Measurements from ENCODE around the gene FCN2. TPM values are rescaled to one million over a fixed set of nuclear protein-coding genes. Genes with fewer than 3 reads are reported as not detected.

The FCN2 gene
- total and polyA plus RNA-seq, 2 experiments from 2014 or later: not detected

DNA sequence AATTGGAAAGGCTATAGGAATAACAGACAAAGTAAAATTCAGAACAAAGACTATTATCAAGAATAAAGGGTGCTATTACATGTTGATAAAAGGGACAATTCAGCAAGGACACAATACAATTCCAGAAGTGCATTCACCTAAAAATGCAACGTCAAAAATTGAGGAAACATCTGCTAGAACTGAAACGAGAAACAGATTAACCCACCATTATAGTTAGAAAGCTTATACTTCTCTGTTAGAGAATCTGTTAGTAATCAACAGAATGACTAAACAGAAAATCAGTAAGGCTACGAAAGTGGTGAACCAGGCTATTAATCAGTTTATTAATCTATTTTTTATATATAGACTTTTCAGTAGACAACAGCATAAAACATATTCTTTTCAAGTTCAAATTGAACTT lies 22.3 kb downstream of the FCN2 start:
- Histone ChIP-seq H3K27ac (no peak overlapping the region), H3K27me3 (no peaks in the 10 kb centered on the region), H3K9me3 (ENCODE audit: low read depth) (no peaks in the 10 kb centered on the region), H3K79me2 (no peaks in the 10 kb centered on the region), H4K20me1 (ENCODE audit: insufficient read depth, poor library complexity, severe bottlenecking) (no peaks in the 10 kb centered on the region), H3K9me2 (replicated peaks; ENCODE audit: insufficient read depth) (no peaks in the 10 kb centered on the region), H3K4me2 (no peak overlapping the region), H3K4me1 (ENCODE audit: insufficient read depth) (no peaks in the 10 kb centered on the region), H2AFZ (no peak overlapping the region), H3K4me3 (no peak overlapping the region), H3K36me3 (replicated peaks; ENCODE audit: insufficient read depth, low read depth) (no peaks in the 10 kb centered on the region)
- TF ChIP-seq, protein P1, sequence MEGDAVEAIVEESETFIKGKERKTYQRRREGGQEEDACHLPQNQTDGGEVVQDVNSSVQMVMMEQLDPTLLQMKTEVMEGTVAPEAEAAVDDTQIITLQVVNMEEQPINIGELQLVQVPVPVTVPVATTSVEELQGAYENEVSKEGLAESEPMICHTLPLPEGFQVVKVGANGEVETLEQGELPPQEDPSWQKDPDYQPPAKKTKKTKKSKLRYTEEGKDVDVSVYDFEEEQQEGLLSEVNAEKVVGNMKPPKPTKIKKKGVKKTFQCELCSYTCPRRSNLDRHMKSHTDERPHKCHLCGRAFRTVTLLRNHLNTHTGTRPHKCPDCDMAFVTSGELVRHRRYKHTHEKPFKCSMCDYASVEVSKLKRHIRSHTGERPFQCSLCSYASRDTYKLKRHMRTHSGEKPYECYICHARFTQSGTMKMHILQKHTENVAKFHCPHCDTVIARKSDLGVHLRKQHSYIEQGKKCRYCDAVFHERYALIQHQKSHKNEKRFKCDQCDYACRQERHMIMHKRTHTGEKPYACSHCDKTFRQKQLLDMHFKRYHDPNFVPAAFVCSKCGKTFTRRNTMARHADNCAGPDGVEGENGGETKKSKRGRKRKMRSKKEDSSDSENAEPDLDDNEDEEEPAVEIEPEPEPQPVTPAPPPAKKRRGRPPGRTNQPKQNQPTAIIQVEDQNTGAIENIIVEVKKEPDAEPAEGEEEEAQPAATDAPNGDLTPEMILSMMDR (IDR thresholded peaks at IDR 0.05; ENCODE audit: poor library complexity): no peak
- TF ChIP-seq EZH2 (IDR thresholded peaks at IDR 0.05; ENCODE audit: borderline replicate concordance) (no peak), EZH2phosphoT487 (IDR thresholded peaks at IDR 0.05; ENCODE audit: low read depth, severe bottlenecking, unreplicated experiment) (no peak)
- WGBS (ENCODE audit: low lambda C conversion rate, missing lambda C conversion rate): 59% methylated on average over 3 of the region's 3 CpGs
- DNase-seq (ENCODE audit: low spot score): no peak

DNA sequence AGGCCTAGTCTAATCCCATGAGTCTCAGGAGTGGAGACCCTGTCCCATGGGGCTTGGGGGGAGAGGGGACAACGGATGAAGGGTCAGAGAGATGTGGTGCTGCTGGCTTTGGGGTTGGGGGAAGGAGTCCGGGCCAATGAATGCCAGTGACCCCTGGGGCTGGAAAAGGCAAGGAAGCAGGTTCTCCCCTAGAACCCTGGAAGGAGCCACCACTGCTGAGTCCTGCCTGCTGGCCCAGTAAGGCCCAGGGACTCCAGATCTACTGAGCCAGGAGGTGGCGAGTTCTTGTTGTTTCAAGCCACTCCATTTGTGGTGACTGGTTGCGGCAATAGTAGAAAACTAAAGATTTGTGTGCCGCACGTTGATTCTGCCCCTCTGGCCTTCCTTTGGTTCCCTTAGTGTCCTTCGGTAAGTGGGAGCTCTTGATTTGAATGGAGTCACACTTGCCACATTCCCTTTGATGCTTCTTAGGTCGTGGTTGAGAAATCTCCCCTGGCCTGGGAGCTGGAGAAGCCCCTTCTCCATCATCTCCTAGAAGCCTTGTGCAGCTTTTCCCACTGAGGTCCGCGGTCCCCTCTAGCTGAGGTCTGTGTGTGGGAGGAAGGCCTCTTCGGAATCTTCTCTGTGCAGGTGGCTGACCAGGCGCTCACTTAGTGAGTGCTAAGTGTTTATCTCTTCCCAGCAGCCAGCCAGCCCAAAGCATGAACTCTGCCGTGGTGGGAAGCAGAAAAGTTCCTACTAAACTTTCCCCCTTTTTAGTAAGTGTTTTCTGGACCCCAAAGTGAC lies 28.1 kb downstream of the FCN2 start:
- H3K9me2 ChIP-seq (replicated peaks; ENCODE audit: insufficient read depth): no peaks in the 10 kb centered on the region
- no peaks in the 10 kb centered on the region for H3K36me3 ChIP-seq (replicated peaks; ENCODE audit: insufficient read depth, low read depth)
- no peaks in the 10 kb centered on the region for H3K9me3 ChIP-seq (ENCODE audit: low read depth)
- TF ChIP-seq EZH2phosphoT487 (IDR thresholded peaks at IDR 0.05; ENCODE audit: low read depth, severe bottlenecking, unreplicated experiment): no peak
- no peak for TF ChIP-seq EZH2 (IDR thresholded peaks at IDR 0.05; ENCODE audit: borderline replicate concordance)
- TF ChIP-seq, protein P1 (IDR thresholded peaks at IDR 0.05; ENCODE audit: poor library complexity): no peak
- H3K79me2 ChIP-seq: no peaks in the 10 kb centered on the region
- H3K4me1 ChIP-seq (ENCODE audit: insufficient read depth): no peaks in the 10 kb centered on the region
- no peak for DNase-seq (ENCODE audit: low spot score)
- H2AFZ ChIP-seq: no peak overlapping the region
- H3K4me2 ChIP-seq: no peak overlapping the region
- no peaks in the 10 kb centered on the region for H4K20me1 ChIP-seq (ENCODE audit: insufficient read depth, poor library complexity, severe bottlenecking)
- 92% methylated on average over 13 of the region's 13 CpGs for WGBS (ENCODE audit: low lambda C conversion rate, missing lambda C conversion rate)
- no peak overlapping the region for H3K4me3 ChIP-seq
- H3K27me3 ChIP-seq: no peaks in the 10 kb centered on the region
- H3K27ac ChIP-seq: no peak overlapping the region

DNA sequence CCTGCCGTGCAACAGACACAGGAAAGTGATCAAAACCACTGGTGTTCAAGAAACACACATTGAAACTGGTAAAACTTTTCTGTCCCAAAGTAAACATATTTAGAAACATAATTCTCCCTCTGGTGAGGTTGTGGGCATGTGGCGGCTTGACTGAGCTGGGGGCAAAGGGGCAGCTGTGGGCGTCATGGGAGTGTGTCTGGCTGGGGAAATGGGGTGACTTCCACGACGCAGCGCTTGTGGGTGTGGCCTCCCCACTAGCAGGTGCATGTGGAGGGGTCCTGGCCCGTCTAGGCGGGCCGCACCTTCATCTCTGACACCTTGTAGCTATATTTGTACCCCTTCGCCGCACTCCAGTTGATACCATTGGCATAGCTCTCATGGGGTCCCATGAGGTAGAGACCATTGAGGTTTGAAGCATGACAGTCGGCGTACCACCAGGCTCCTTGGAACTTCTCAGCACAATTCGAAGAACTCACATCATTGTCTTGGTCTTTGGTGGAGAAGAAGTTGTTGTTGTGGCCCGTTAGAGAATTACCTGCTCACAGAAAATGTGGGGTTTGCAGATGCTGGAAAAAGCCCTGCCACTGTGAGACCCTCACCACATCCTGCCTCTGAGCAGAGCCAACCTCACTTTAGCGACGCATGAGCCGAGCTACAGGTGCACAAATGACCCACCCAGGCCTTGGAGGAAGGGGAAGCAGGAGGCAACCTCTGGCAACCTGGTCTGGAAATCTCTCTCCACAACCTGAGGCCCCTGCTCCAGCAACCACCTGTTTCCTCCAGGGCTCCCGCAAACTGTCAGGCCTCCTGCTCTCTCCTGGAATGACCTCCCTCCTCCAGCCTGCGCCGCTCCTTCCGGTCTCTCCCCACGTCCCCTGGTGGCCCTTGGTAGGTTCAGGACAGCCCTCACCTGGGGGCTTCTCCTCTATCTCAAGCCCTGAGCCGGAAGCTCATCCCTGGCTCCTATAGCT lies 29.2 kb downstream of the FCN2 start:
- H3K4me3 ChIP-seq: no peak overlapping the region
- no peaks in the 10 kb centered on the region for H3K27me3 ChIP-seq
- WGBS (ENCODE audit: low lambda C conversion rate, missing lambda C conversion rate): 89% methylated on average over 24 of the region's 24 CpGs
- no peaks in the 10 kb centered on the region for H4K20me1 ChIP-seq (ENCODE audit: insufficient read depth, poor library complexity, severe bottlenecking)
- no peaks in the 10 kb centered on the region for H3K36me3 ChIP-seq (replicated peaks; ENCODE audit: insufficient read depth, low read depth)
- no peaks in the 10 kb centered on the region for H3K79me2 ChIP-seq
- no peak overlapping the region for H2AFZ ChIP-seq
- H3K27ac ChIP-seq: no peak overlapping the region
- no peaks in the 10 kb centered on the region for H3K4me1 ChIP-seq (ENCODE audit: insufficient read depth)
- TF ChIP-seq, protein P1 (IDR thresholded peaks at IDR 0.05; ENCODE audit: poor library complexity): no peak
- TF ChIP-seq EZH2phosphoT487 (IDR thresholded peaks at IDR 0.05; ENCODE audit: low read depth, severe bottlenecking, unreplicated experiment) (no peak), EZH2 (IDR thresholded peaks at IDR 0.05; ENCODE audit: borderline replicate concordance) (no peak)
- H3K9me3 ChIP-seq (ENCODE audit: low read depth): no peaks in the 10 kb centered on the region
- DNase-seq (ENCODE audit: low spot score): no peak
- H3K4me2 ChIP-seq: no peak overlapping the region
- no peaks in the 10 kb centered on the region for H3K9me2 ChIP-seq (replicated peaks; ENCODE audit: insufficient read depth)

All from hepatocyte (in vitro differentiated cells).